ENCODE data around the gene NMRAL1.

DNA sequence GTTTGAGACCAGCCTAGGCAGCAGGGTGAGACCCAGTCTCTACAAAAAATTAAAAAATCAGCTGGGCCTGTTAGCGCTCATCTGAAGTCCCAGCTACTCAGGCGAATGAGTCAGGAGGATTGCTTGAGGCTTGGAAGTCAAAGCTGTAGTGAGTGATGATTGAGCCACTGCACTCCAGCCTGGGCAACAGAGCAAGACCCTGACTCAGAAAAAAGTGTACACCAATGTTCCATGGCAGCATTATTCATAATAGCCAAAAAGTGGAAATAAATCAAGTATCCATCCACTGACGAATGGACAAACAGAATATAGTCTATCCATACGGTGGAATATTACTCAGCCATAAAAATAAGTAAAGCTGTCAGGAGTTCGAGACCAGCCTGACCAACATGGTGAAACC, 2.6 kb downstream of the NMRAL1 start:
- no peak for TF ChIP-seq EZH2 (IDR thresholded peaks at IDR 0.05; ENCODE audit: insufficient read depth, low read length)
- TF ChIP-seq, protein P1, sequence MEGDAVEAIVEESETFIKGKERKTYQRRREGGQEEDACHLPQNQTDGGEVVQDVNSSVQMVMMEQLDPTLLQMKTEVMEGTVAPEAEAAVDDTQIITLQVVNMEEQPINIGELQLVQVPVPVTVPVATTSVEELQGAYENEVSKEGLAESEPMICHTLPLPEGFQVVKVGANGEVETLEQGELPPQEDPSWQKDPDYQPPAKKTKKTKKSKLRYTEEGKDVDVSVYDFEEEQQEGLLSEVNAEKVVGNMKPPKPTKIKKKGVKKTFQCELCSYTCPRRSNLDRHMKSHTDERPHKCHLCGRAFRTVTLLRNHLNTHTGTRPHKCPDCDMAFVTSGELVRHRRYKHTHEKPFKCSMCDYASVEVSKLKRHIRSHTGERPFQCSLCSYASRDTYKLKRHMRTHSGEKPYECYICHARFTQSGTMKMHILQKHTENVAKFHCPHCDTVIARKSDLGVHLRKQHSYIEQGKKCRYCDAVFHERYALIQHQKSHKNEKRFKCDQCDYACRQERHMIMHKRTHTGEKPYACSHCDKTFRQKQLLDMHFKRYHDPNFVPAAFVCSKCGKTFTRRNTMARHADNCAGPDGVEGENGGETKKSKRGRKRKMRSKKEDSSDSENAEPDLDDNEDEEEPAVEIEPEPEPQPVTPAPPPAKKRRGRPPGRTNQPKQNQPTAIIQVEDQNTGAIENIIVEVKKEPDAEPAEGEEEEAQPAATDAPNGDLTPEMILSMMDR (IDR thresholded peaks at IDR 0.05; ENCODE audit: insufficient read depth, low read depth, low read length): no peak

All from astrocyte (in vitro differentiated cells and primary cell).